HG02678 (cell line): Measurements from ENCODE around the gene OR13C5.

ENCODE experiments used
- ATAC-seq: cut with Tn5 transposase; IDR thresholded peaks from one replicate; pipeline ENCODE4 v1.9.1; 2021; ENCODE audit warnings: mild to moderate bottlenecking, moderate library complexity; ENCODE audit not compliant: unreplicated experiment

The OR13C5 gene

DNA sequence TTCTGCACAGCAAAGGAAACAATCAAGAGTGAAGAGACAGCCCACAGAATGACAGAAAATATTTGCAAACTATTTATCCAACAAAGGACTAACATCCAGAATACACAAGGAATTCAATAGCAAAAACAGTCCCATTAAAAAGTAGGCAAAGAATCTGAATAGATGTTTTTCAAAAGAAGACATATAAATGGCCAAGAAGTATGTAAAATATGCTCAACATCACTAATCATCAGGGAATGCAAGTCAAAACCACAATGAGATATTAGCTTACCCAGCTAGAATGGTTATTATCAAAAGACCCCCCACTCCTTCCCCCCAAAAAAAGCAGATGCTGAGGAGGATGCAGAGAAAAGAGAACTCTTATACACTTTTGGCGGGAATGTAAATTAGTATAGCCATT, 43.7 kb downstream of the OR13C5 start:
- no peak for ATAC-seq

DNA sequence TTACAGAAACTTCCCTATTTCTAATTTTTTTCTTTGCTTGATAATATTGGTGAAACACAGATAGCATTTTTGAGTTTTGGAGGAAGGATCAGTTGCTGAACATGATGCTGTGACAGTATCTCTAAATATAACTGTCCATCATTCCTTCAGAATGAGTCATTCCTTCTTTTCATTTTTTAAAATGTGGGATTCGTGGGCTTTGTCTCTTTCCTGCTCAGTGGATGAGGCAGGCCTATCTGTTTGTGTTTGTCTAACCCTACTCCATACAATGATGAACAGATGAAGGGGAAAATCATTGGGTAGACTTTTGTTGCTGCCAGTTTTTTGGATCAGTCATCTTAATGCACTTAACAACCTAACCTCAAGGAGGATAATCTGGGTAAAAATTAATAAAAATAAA, 46.0 kb downstream of the OR13C5 start:
- ATAC-seq = no peak
